GM19035 (cell line): ENCODE data around the gene KCND2.

Experiments used
- ATAC-seq: cut with Tn5 transposase; IDR thresholded peaks from one replicate; pipeline ENCODE4 v1.9.1; 2021; ENCODE audit not compliant: unreplicated experiment

KCND2 gene

DNA sequence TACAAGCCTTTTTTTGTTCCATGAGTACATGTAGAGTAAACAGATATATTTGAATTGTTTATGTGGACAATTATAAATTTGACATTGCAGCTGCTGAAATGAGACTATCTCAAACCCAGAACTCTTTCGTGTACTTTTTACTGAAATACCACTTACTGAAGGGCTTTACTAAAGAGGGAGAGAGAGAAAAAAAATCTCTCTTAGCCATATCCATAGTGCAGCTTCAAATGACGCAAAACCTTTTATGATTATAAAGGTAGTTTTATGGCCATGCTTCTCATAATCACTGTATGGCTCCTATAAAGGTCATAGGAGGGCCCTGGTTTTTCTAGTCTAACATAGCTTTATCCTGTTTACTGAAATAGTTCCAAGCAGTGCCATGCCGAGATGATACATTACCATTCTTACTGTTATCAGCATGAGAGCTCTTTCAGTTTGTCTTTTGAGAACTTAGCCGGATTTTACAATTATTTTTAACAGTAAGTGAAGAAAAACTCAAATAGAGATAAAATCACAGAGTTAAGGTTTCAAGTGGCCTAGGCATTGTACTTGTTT lies 35.1 kb downstream of the KCND2 start:
- ATAC-seq = no peak

DNA sequence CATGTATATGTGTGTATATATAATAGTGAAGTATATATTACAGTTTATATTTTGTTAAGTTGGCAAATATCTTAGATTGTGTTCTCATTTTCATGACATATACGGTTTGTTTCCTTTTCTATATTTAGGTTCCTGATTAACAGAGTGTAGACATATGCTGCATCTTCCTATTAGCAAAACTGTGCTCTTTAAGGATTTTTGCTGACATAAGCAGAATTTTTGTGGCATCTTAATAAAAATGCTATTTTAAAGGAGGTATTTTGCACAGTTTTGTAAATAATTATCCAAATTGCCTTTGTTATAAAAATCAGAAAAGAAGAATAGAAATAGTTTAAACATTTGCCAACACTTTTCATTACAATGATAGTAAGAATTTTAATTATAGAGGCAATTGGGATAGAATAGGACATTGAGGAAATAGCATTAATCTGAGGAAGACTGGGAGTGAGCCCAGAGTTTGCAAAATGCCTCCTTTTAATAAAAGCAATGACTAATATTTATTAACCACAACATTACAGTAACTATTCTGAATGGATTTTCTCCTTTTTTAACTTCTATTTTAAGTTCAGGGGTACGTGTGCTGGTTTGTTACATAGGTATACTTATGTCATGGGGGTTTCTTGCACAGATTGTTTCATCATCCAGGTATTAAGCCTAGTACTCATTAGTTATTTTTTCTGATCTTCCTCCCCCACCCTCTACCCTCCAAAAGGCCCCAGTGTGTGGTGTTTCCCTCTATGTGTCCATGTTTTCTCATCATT lies 38.2 kb downstream of the KCND2 start:
- ATAC-seq = no peak

GRCh38 chr7:120320218-120320961 lies 47.4 kb downstream of the KCND2 start:
- no peak for ATAC-seq

DNA sequence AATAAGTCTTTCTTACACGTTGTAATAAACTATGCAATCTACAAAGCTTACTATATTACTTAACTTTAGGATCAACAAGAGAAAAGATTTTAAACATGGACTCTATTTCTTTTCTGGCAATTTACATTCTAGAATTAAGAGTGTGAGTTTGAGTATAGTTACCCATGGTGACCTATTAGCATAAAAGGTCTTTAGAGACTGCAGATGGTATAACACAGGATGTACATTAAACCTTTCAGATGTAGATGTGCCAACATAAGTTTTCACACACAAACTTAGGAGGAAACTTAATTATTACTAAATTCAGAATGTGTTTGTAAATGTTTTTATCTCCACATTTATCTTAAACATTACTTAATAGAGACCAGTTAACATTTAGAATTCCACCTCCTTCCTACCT lies 54.1 kb downstream of the KCND2 start:
- ATAC-seq = no peak

DNA sequence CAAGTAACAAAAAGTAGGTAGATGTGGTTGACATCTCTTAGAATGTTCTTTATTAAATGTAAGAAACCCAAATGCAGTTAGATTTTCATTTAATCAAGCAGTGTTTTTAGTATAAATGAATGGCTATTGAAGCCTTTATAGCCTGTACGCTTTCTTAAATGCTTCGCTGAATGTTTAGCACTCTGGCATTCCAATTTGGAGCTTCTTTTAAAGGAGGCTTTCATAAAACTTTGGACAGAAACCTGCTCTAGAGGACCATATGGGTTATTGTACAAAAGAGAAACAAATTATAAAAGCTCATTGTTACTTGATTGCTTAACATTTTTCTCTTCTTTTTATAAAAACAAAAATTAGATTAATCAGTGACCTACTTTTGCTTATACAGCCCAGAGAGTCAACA lies 59.5 kb downstream of the KCND2 start:
- no peak for ATAC-seq

GRCh38 chr7:120334475-120334874 lies 61.5 kb downstream of the KCND2 start:
- ATAC-seq = peak; percentile 65

- peak; percentile 74 for ATAC-seq
Measured at GRCh38 chr7:120337308-120337907, 64.4 kb downstream of the KCND2 start.

- ATAC-seq = no peak
Measured at GRCh38 chr7:120344276-120344675, 71.3 kb downstream of the KCND2 start.

- no peak for ATAC-seq
Measured at GRCh38 chr7:120353171-120353570, 80.2 kb downstream of the KCND2 start.

DNA sequence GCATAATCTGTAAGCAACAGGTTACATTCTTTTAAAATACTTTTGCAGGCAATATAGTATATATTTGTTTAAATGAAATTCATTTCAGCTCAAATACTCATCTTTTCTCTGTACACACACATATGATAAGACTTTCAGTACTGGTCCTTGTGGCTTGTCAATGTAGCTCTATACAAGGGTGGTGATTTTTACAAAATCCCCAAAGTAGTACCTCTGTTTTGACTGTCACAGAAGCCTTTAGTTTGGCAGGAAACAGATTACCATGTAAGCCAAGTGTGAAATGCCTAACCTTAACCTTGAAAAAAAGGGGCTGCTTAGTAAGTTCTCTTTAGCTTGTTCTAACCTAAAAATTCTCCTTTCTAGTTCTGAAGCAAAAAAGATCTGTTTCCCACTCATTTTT lies 87.9 kb downstream of the KCND2 start:
- ATAC-seq = peak; percentile 95

DNA sequence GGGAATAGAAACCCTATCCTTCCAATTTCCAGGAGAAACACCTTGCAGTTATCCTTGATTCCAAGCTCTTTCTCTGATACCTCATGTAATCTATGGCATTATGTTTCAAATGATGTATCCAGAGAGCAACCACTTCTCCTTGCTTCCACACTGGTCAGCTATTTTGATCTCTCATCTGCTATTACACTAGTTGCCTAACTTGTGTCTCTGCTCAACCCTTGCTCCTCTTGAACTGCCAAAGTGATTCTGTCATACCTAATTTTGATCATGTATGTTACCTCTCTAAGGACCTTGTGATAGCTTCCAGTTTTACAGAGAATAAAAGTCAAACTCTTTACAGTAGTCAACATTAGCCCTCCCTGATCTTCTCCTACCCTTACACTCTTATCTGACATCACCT lies 90.4 kb downstream of the KCND2 start:
- ATAC-seq = no peak

GRCh38 chr7:120370954-120371353 lies 98.0 kb downstream of the KCND2 start:
- peak; percentile 81 for ATAC-seq

DNA sequence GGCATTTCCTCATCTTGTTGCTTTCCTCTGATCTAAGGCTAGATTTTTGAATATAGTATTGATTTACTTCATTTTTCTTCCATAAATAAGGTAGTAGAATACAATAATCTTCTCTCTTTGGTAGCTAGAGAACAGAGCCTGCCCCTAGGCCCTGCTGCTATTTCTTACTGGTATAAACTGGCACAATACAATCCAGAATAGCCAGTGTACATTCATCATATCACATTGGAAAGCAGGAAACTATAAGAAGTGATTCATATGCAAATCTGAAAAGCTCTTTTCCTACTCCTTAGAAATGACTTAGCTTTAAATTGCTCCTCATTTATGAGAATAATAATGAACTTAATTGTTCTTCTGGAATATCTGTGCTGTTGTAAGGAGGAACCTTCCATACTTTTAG lies 100.2 kb downstream of the KCND2 start:
- ATAC-seq = no peak

DNA sequence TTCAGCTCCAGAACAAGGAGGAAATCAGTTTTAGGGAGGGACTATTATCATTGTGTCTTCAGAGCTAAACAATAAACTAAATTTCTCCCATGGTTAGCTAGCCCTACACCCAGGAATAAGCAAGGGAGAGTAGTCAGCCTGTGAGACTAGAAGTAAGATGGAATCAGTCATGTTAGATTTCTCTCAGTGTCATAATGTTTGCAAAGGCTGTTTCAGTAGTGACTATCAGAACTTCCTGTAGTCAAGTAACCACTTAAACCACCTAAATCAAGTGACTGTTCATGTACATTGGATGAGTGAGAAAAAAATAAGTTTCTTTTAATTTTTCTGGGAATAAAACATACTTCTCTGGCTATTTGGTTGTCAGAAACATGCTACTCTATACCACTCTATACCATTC lies 121.6 kb downstream of the KCND2 start:
- peak; percentile 44 for ATAC-seq

- peak; percentile 90 for ATAC-seq
Measured at GRCh38 chr7:120395526-120396019, 122.6 kb downstream of the KCND2 start.

- no peak for ATAC-seq
Measured at GRCh38 chr7:120398284-120399000, 125.5 kb downstream of the KCND2 start.

DNA sequence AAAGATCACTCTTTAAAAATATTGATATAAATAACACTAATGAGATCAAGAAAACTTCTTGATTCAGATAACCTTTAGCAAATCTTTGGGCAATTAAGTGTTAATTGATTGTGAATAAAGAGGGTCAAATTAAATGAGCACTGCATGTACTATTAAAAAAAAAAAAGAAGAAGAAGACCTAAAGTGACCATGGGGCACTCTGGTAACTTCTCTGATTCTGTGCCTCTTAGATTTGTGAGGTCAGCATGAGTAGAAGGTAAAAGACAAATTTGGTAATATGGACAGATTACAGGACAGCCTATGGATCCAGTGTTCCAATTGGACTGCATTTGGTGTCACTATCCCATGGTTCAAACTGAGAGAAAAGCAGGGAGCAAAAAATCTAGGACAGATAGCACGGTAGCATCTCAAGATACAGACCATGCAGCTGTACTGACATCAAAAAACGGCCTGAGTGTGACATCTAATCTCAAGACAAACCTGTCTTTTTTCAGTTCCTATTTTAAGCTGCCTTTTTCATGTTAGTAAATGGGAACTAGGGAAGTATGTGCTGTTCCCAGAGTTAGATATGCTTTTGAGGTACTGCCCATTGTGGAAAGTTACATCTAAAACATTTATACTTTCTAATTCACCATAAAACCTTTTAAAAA lies 128.0 kb downstream of the KCND2 start:
- ATAC-seq = no peak

GRCh38 chr7:120402079-120402767 lies 129.2 kb downstream of the KCND2 start:
- ATAC-seq = peak; percentile 55

- ATAC-seq = no peak
Measured at GRCh38 chr7:120402801-120403200, 129.8 kb downstream of the KCND2 start.

GRCh38 chr7:120404042-120404441 lies 131.1 kb downstream of the KCND2 start:
- peak; percentile 57 for ATAC-seq
